HT1080 (cell line): ENCODE measurements around the gene PRKCA. TPM values are rescaled to one million over a fixed set of nuclear protein-coding genes. Genes with fewer than 3 reads are reported as not detected.
"Not testable (repeated sequence)": the region's sequence is repeated elsewhere in the genome, so short reads cannot be mapped to it uniquely, and the experiment has no call there.

Experiments
- DNase-seq: peaks from one replicate; pipeline ENCODE4 v3.0.0-alpha.2; 2015; ENCODE audit warnings: low read depth
- total RNA-seq: library from RNA; depleted of rRNA; stranded (reverse); fragments of >200 nt; shearing (Covaris generic); gene quantifications from 2 replicates; pipeline ENCODE4 v1.2.3, GENCODE V29; 2014

PRKCA gene
- total RNA-seq, 1 experiment from 2014 or later = 24.1 TPM

- DNase-seq = not testable (repeated sequence)
These were observed 22.1 kb downstream of the PRKCA start for GRCh38 chr17:66324381-66325004.

- no peak for DNase-seq
These were observed 24.1 kb downstream of the PRKCA start for GRCh38 chr17:66326476-66327047.

DNA sequence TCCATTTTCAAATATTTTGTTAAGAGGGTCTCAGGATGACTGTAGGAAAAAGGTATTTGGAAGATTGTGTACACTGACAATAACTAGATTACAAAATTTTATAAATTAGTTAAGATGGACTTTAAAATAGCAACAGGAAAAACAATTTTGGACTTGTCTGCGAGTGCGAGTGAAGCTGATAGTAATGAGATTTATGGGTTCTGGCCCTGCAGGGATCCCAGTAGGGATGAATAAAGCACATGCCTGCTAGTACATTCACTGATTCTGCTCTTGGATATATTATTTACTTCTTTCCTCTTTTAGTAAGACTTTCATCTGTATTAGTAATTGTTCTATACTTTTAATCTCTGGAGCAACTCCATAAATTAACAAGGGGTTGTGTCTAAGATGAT is 28.2 kb downstream of the PRKCA start:
- DNase-seq = no peak

GRCh38 chr17:66331038-66331816 is 28.8 kb downstream of the PRKCA start:
- DNase-seq = no peak

DNA sequence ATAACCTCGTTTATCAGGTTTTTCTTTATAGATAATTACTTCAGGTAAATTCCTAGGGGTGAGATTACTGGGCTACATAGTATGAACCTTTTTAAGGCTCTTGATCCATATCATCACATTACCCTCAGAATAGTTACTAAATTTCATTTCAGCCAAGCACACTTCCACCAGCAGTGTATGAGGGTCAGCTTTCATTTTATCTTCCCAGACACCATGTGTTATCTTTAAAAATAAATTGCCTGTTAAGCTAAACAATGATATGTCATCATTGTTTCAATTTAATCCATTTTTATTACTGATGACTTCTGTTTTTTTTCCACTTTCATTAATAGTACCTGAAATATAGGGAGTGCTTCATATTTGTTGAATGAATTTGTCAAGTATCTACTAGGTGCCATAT is 33.4 kb downstream of the PRKCA start:
- no peak for DNase-seq

- DNase-seq = no peak
These were observed 34.9 kb downstream of the PRKCA start for GRCh38 chr17:66337268-66337667.

DNA sequence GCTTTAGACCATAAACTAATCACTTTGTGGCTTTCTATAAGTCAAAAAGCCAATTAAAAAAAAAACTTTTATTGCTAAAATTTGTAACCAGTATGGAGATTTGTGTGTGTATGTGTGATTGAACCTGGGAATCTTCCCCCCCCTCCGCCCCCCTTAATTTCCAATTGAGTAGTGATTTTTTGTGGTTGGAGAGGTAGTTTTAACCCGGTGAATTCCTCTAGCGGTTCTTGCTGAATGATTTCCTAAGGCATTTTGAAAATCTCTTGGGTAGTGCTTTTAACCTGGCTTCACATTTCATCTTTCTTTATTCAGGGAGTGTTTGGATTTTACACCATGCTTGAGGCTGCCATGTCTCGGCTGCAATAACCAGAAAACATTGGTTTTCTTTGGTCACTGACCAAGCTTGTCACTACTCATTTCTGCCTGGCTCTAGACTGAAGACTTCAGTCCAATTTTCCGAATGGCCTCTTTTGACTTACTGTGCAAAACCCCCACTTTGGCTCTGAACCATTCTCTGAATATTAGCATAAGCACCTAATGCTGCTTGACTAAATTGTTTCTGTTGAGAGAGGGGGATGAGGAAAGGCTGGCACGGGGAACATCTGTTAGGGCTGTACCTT is 35.6 kb downstream of the PRKCA start:
- DNase-seq = no peak

GRCh38 chr17:66338937-66339336 is 36.5 kb downstream of the PRKCA start:
- no peak for DNase-seq

DNA sequence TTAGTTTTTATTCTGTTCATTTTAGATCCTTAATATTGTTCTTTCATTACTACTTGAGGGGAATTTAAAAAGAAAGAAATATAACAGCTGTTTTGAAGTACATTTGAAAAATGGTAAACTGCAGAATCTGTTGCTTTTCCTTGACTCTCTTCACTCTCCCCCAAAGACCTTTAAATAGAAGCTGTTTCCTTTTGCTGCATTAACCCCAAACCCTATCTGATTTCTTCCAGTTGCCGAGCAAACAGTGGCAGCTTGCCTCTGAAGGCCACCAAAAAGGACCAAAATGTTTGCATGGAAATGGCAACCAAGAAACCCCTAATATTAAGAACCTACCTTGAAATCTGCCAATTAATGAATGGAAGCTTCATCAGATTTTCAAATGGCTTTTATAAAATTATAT is 37.1 kb downstream of the PRKCA start:
- no peak for DNase-seq

DNA sequence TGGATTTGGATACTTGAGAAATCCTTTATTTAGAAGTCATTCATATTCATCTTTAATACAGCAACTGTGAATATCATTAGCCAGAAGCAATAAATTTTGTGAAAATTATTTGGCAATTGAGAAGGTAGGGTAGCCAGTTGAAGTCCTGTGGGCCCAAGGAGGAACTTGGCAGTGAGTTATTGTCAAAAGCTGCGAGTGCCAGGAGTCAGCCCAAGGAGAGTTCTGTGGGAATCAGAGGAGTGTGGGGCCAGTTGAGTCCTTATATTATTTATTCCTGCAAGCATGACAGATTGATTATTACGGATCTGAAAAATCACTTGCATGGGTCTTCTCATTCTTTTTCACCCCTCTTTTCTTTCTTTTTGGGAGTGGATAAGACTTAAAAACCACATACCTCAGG is 38.3 kb downstream of the PRKCA start:
- no peak for DNase-seq

DNA sequence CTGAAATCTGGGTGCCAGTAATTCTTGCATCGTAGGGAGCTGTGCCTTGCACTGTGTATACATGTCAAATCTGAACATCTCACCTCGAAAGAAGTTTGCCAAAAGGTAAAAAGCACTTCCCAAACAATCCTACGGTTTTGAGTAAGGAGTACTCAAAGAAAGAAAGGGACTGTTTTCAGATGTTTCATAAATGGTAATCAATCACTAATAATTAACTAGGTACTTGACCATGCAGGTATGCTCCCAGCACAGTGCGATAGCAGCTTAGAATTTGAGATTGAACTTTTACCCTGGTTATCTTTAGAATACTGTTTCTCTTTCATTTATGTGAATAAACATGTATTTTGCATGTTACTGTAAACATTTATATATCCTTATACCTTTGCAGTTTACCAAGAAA is 39.0 kb downstream of the PRKCA start:
- no peak for DNase-seq

- DNase-seq = not testable (repeated sequence)
These were observed 39.9 kb downstream of the PRKCA start for GRCh38 chr17:66342263-66342662.

GRCh38 chr17:66343531-66344078 is 41.2 kb downstream of the PRKCA start:
- peak; percentile 51 for DNase-seq

GRCh38 chr17:66344473-66344872 is 42.1 kb downstream of the PRKCA start:
- DNase-seq = no peak

GRCh38 chr17:66345264-66345663 is 42.9 kb downstream of the PRKCA start:
- DNase-seq = no peak

GRCh38 chr17:66345949-66346638 is 43.7 kb downstream of the PRKCA start:
- not testable (repeated sequence) for DNase-seq

DNA sequence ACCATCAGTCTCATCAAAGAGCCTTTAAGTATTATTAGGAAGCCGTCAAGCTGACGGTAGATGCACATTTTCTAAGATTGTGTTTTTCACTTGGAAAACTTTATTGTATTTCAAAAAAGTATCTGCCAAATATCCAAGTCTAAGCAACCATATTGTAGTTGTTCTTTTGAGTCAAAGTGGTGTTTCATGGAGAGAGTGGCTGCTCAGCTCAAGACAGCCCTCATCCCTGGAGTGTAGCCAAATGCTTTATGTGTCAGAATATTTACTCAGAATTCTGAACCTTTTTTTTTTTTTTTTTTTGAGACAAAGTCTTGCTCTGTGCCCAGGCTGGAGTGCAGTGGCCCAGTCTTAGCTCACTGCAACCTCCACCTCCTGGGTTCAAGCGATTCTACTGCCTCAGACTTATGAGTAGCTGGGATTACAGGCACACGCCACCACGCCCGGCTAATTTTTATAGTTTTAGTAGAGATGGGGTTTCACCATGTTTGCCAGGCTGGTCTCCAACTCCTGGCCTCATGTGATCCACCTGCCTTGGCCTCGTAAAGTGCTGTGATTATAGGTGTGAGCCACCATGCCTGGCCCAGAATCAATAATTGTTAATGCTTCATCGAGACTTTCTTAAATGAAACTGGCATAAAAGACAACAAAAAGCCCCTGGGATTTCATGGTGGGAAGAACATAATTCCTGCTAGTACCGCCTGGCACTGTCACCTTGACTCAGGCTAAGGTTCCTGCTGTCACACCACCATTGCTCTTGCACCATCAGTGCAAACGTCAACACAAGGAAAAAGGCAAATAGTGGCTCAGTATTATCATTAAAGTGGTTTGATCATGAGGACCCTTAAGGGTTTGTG is 45.5 kb downstream of the PRKCA start:
- DNase-seq = peak; percentile 63

DNA sequence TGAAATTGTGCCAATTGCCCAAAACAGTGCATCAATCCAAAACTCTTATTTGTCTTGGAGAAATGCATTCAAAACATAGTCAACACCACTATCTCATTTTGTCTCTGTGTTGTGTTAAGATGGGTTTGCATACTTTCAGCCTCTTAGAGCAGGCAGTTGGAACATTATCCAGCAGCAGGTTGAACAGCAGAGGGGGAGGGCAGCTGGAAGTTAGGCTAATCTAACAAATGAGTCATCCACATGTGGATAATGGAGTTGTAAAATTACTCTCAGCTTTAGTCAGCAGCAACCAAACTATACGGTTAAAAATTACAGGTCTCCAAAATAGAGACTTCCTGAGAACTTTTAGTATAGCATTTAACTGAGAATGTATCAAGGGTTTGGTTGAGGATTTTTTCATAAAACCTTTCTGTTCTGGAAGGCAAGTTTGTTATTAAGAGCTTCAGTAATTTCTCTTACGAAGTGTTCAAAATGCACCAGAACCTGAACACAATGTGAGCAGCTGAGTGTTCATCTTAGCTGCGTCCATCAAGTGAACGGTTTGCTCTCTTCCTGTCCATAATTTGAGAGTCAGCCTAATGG is 46.3 kb downstream of the PRKCA start:
- peak; percentile 83 for DNase-seq

DNA sequence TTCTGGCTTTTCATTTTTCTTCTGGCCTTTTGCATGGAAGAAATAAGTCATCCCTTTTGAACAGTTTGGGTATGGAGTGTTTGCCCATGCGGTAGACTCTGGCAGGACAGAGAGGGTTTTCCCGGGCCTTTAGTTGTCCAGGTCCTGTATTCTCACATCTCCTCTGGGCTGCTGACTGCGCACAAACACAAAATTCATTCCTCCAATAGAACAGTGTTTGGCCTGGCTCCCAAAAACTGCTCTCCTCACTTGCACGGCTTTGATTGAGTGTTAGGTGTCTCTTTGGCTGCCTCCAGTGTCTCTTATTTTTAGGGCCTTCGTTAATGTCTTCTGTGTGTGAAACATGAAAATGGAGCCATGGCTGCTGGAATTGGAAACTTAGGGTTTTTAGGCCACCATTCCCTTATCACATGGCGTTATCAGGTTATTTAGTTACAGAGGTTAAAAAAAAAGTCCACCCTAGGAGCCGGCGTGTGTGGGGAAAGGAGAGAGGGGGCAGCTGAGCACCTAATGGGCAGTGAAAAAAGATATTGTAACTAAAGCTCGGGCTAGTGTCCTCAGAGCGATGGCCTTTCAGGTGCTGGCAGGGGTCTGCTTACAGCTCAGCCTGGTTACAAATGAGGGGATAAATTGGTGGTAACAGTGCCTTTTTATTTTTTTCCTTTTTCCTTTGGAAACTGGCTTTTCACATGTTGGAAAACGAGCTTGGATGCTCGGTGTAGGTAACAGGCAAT is 47.3 kb downstream of the PRKCA start:
- no peak for DNase-seq
